CD4-positive, alpha-beta T cell treated with Interleukin-6 for 4 hours (primary cell): ENCODE results near the gene CRYBB2.
"Not testable (repeated sequence)": the region's sequence is repeated elsewhere in the genome, so short reads cannot be mapped to it uniquely, and the experiment has no call there.

Experiments used
- DNase-seq: peaks from one replicate; pipeline ENCODE4 v3.0.0-alpha.2; 2020; ENCODE audit warnings: mixed read lengths

The CRYBB2 gene

GRCh38 chr22:25237503-25237902 is 18.1 kb downstream of the CRYBB2 start:
- DNase-seq: no peak

- not testable (repeated sequence) for DNase-seq
Observed at GRCh38 chr22:25238058-25238457, 18.6 kb downstream of the CRYBB2 start.

GRCh38 chr22:25255169-25255568 is 35.7 kb downstream of the CRYBB2 start:
- DNase-seq: not testable (repeated sequence)

GRCh38 chr22:25267567-25267966 is 48.1 kb downstream of the CRYBB2 start:
- DNase-seq: not testable (repeated sequence)

GRCh38 chr22:25268902-25269301 is 49.5 kb downstream of the CRYBB2 start:
- DNase-seq: not testable (repeated sequence)

GRCh38 chr22:25270061-25270460 is 50.6 kb downstream of the CRYBB2 start:
- not testable (repeated sequence) for DNase-seq

GRCh38 chr22:25273231-25273630 is 53.8 kb downstream of the CRYBB2 start:
- DNase-seq: not testable (repeated sequence)

GRCh38 chr22:25273928-25274327 is 54.5 kb downstream of the CRYBB2 start:
- not testable (repeated sequence) for DNase-seq

GRCh38 chr22:25280118-25280517 is 60.7 kb downstream of the CRYBB2 start:
- not testable (repeated sequence) for DNase-seq
